Vagina (tissue), 2 donors: ENCODE data around the gene APBA1. TPM values are rescaled to one million over a fixed set of nuclear protein-coding genes. Genes with fewer than 3 reads are reported as not detected.

Experiments
- DNase-seq, 2 donors: peaks; one replicate each; pipeline ENCODE4 v3.0.0-alpha.2; 2017; ENCODE audit errors: extremely low spot score in 2 of 2
- H3K27ac ChIP-seq: fragments of 200-600 bp; sonication (generic); one replicate; pipeline ENCODE4 v1.5.1; 2019
- H3K27me3 ChIP-seq: fragments of 200-600 bp; sonication (generic); one replicate; pipeline ENCODE4 v1.5.1; 2019
- H3K36me3 ChIP-seq, 2 donors: fragments of 200-600 bp; sonication (generic); one replicate each; pipeline ENCODE4 v1.5.1; 2017 to 2019
- H3K4me1 ChIP-seq: fragments of 200-600 bp; sonication (generic); one replicate; pipeline ENCODE4 v1.5.1; 2019
- H3K4me3 ChIP-seq, 2 donors: fragments of 200-600 bp; sonication (generic); 1 replicate in 1 of 2; 2 replicates in 1 of 2; pipeline ENCODE4 v1.5.1; 2016 to 2019
- H3K9me3 ChIP-seq: fragments of 200-600 bp; sonication (generic); one replicate; pipeline ENCODE4 v1.5.1; 2019
- POLR2A ChIP-seq, 2 donors: fragments of 450-650 bp; IDR thresholded peaks; one replicate each; pipeline ENCODE4 v1.6.1; 2017; ENCODE audit warnings: antibody characterized with exemption in 2 of 2, mild to moderate bottlenecking in 2 of 2, moderate library complexity in 2 of 2
- POLR2AphosphoS5 ChIP-seq, 2 donors: sonication (generic); formaldehyde crosslinking; IDR thresholded peaks; one replicate each; pipeline ENCODE4 v1.9.0; 2017; ENCODE audit warnings: antibody characterized with exemption in 2 of 2, mild to moderate bottlenecking in 2 of 2, low read depth in 1 of 2; ENCODE audit not compliant: insufficient read depth in 1 of 2
- intact Hi-C: fragments of 100-400 bp; cut with DNase I; formaldehyde crosslinking; loops from one replicate; pipeline ENCODE4 v1.15.1; 2023
- total RNA-seq: library from RNA; depleted of rRNA; stranded (reverse); fragments of >200 nt; gene quantifications from one replicate; pipeline ENCODE4 v1.2.3, GENCODE V29; 2016
- TF ChIP-seq, protein P1 (sequence below), 3 experiments: fragments of 450-650 bp in 2 of 3; fragments of 200-600 bp in 1 of 3; sonication (generic) in 1 of 3; IDR thresholded peaks; one replicate each; pipeline ENCODE4 v1.5.1; 2017 to 2019; ENCODE audit warnings: antibody characterized with exemption in 3 of 3, mild to moderate bottlenecking in 2 of 3, moderate library complexity in 2 of 3

APBA1 gene
- total RNA-seq, 1 donor from 2014 or later: 13.3 TPM

GRCh38 chr9:69589156-69589555 is 83.0 kb downstream of the APBA1 start:
- no peak for DNase-seq
- Histone ChIP-seq H3K27ac (no peak overlapping the region), H3K27me3 (no peaks in the 10 kb centered on the region), H3K36me3 (no peaks in the 10 kb centered on the region), H3K9me3 (no peaks in the 10 kb centered on the region), H3K4me1 (no peaks in the 10 kb centered on the region), H3K4me3 (no peak overlapping the region)
- intact Hi-C loops: no loop called here
- TF ChIP-seq POLR2AphosphoS5 (IDR thresholded peaks at IDR 0.05; ENCODE audit: insufficient read depth in 1 of 2, low read depth in 1 of 2) (no peak), POLR2A (IDR thresholded peaks at IDR 0.05) (no peak)
- TF ChIP-seq, protein P1, sequence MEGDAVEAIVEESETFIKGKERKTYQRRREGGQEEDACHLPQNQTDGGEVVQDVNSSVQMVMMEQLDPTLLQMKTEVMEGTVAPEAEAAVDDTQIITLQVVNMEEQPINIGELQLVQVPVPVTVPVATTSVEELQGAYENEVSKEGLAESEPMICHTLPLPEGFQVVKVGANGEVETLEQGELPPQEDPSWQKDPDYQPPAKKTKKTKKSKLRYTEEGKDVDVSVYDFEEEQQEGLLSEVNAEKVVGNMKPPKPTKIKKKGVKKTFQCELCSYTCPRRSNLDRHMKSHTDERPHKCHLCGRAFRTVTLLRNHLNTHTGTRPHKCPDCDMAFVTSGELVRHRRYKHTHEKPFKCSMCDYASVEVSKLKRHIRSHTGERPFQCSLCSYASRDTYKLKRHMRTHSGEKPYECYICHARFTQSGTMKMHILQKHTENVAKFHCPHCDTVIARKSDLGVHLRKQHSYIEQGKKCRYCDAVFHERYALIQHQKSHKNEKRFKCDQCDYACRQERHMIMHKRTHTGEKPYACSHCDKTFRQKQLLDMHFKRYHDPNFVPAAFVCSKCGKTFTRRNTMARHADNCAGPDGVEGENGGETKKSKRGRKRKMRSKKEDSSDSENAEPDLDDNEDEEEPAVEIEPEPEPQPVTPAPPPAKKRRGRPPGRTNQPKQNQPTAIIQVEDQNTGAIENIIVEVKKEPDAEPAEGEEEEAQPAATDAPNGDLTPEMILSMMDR (IDR thresholded peaks at IDR 0.05): no peak

GRCh38 chr9:69585571-69585970 is 86.6 kb downstream of the APBA1 start:
- Histone ChIP-seq H3K4me1 (no peaks in the 10 kb centered on the region), H3K9me3 (no peaks in the 10 kb centered on the region), H3K27me3 (no peaks in the 10 kb centered on the region), H3K27ac (no peak overlapping the region), H3K4me3 (no peak overlapping the region), H3K36me3 (no peaks in the 10 kb centered on the region)
- DNase-seq: no peak
- intact Hi-C loops: no loop called here
- no peak for TF ChIP-seq POLR2A (IDR thresholded peaks at IDR 0.05)
- no peak for TF ChIP-seq POLR2AphosphoS5 (IDR thresholded peaks at IDR 0.05; ENCODE audit: insufficient read depth in 1 of 2, low read depth in 1 of 2)
- TF ChIP-seq, protein P1 (IDR thresholded peaks at IDR 0.05): no peak

DNA sequence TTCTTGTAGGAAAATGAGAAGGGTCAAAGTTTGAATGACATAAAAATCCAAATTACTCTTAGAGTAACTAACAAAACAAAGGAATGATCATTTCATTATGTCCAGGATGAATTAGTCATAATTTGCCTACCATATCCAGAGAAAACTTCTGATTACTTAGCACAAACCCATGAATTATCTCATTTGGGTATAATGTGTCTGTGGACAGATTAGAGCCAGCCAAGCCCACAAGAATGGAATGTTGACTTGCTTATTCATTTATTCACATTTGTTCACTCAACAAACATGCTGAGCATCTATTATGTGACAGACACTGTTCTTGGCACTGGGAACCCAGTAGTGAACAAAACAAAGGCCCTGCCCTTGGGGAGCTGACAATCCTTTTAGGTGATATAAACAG is 87.4 kb downstream of the APBA1 start:
- Histone ChIP-seq H3K4me1 (no peaks in the 10 kb centered on the region), H3K9me3 (no peaks in the 10 kb centered on the region), H3K27ac (no peak overlapping the region), H3K36me3 (no peaks in the 10 kb centered on the region), H3K27me3 (no peaks in the 10 kb centered on the region), H3K4me3 (no peak overlapping the region)
- DNase-seq: no peak
- TF ChIP-seq POLR2AphosphoS5 (IDR thresholded peaks at IDR 0.05; ENCODE audit: insufficient read depth in 1 of 2, low read depth in 1 of 2): no peak
- TF ChIP-seq POLR2A (IDR thresholded peaks at IDR 0.05): no peak
- TF ChIP-seq, protein P1 (IDR thresholded peaks at IDR 0.05): no peak
- intact Hi-C loops: no loop called here

GRCh38 chr9:69583645-69584234 is 88.4 kb downstream of the APBA1 start:
- Histone ChIP-seq H3K36me3 (no peaks in the 10 kb centered on the region), H3K4me3 (no peak overlapping the region), H3K4me1 (no peaks in the 10 kb centered on the region), H3K27me3 (no peaks in the 10 kb centered on the region), H3K9me3 (no peaks in the 10 kb centered on the region), H3K27ac (no peak overlapping the region)
- no peak for DNase-seq
- intact Hi-C loops: no loop called here
- TF ChIP-seq POLR2A (IDR thresholded peaks at IDR 0.05) (no peak), POLR2AphosphoS5 (IDR thresholded peaks at IDR 0.05; ENCODE audit: insufficient read depth in 1 of 2, low read depth in 1 of 2) (no peak)
- TF ChIP-seq, protein P1 (IDR thresholded peaks at IDR 0.05): no peak

DNA sequence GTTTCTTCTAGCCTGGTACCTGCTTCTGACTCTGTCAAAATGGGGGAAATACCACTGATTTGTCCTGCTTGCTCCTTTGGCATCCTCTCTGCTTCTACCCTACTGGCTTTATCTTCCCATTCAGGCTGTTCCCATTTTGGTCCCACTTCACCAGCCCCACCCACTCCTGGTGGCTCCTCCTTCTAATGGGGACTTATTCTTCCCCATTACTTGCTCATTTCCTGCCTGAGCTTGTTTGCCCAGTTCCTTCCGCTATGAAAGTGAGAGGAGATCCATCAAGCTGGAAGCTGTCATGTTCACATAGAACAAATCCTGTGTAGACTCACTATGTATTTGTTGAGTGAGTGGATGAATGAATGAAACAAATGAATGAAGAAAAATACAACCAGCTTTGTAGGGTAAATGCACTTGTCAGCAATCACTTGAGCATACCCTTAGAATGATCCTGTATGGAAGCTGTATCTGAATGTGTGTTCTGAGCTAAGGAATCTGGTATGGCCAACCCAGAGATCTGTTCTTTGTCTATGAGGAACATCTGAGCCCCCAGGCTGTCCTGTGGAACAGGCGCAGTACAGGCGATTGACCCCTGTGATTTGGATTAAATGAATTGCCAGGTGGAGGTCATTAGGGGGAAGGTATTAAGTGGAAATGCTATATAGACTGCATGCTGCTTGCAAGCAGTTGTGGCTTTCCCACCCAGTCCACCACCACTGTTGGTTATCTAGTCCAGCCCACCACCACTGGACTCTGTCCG is 89.5 kb downstream of the APBA1 start:
- H3K4me1 ChIP-seq: no peaks in the 10 kb centered on the region
- H3K27ac ChIP-seq: no peak overlapping the region
- intact Hi-C loops: no loop called here
- H3K36me3 ChIP-seq: no peaks in the 10 kb centered on the region
- TF ChIP-seq POLR2A (IDR thresholded peaks at IDR 0.05): no peak
- TF ChIP-seq POLR2AphosphoS5 (IDR thresholded peaks at IDR 0.05; ENCODE audit: insufficient read depth in 1 of 2, low read depth in 1 of 2): no peak
- TF ChIP-seq, protein P1 (IDR thresholded peaks at IDR 0.05): no peak
- H3K4me3 ChIP-seq: no peak overlapping the region
- no peaks in the 10 kb centered on the region for H3K27me3 ChIP-seq
- DNase-seq: no peak
- H3K9me3 ChIP-seq: no peaks in the 10 kb centered on the region
